Osteoblast (primary cell): ENCODE measurements around the gene PPP1R13B. TPM values are rescaled to one million over a fixed set of nuclear protein-coding genes. Genes with fewer than 3 reads are reported as not detected.

Experiments
- DNase-seq: peaks from one replicate; pipeline ENCODE4 v3.0.0; 2011; ENCODE audit warnings: low spot score, mixed read lengths; ENCODE audit not compliant: insufficient read length; ENCODE audit errors: missing footprints
- H2AFZ ChIP-seq: 2 replicates; pipeline ENCODE4 v1.6.0; 2011; ENCODE audit warnings: mild to moderate bottlenecking, low read length
- H3K27ac ChIP-seq: 2 replicates; pipeline ENCODE4 v1.5.1; 2011; ENCODE audit warnings: mild to moderate bottlenecking, low read depth, low read length, moderate library complexity
- H3K27me3 ChIP-seq: 2 replicates; pipeline ENCODE4 v1.6.0; 2012; ENCODE audit warnings: mild to moderate bottlenecking, control low read depth, inconsistent platforms, low read length, moderate library complexity; ENCODE audit not compliant: insufficient read depth
- H3K36me3 ChIP-seq: 2 replicates; pipeline ENCODE4 v1.5.1; 2011; ENCODE audit warnings: mild to moderate bottlenecking, low read length, control low read depth, moderate library complexity; ENCODE audit not compliant: insufficient read depth
- H3K4me1 ChIP-seq: 2 replicates; pipeline ENCODE4 v1.5.1; 2011; ENCODE audit warnings: mild to moderate bottlenecking, low read length, control low read depth, moderate library complexity; ENCODE audit not compliant: insufficient read depth
- H3K4me2 ChIP-seq: 2 replicates; pipeline ENCODE4 v1.6.0; 2011; ENCODE audit warnings: mild to moderate bottlenecking, low read length; ENCODE audit not compliant: insufficient read depth
- H3K4me3 ChIP-seq: fragments of 200-600 bp; sonication (generic); 3 replicates; pipeline ENCODE4 v1.5.1; 2012; ENCODE audit warnings: mild to moderate bottlenecking, low read length, inconsistent platforms; ENCODE audit not compliant: insufficient read depth
- H3K79me2 ChIP-seq: 2 replicates; pipeline ENCODE4 v1.6.0; 2012; ENCODE audit warnings: mild to moderate bottlenecking, low read length, control low read depth, inconsistent platforms; ENCODE audit not compliant: insufficient read depth
- H3K9me3 ChIP-seq: 2 replicates; pipeline ENCODE4 v1.5.1; 2011; ENCODE audit warnings: low read depth, low read length, control low read depth
- H4K20me1 ChIP-seq: 2 replicates; pipeline ENCODE4 v1.6.0; 2012; ENCODE audit warnings: mild to moderate bottlenecking, low read length, control low read depth; ENCODE audit not compliant: insufficient read depth
- total RNA-seq: library from RNA; depleted of rRNA; stranded (reverse); fragments of >200 nt; gene quantifications from 2 replicates; pipeline ENCODE4 v1.2.3, GENCODE V29; 2012
- TF ChIP-seq, protein P1 (sequence below): IDR thresholded peaks from 2 replicates; pipeline ENCODE4 v1.5.1; 2011; ENCODE audit warnings: mild to moderate bottlenecking, low read depth, low read length, moderate library complexity; ENCODE audit errors: extremely low read depth

Gene PPP1R13B
- total RNA-seq, 1 donor, result 3.3 TPM

GRCh38 chr14:103728141-103728540 is 119.2 kb downstream of the PPP1R13B start:
- Histone ChIP-seq H2AFZ (no peak overlapping the region), H4K20me1 (peaks cover 19% of the 10 kb centered on the region), H3K4me3 (no peak overlapping the region), H3K4me2 (no peak overlapping the region), H3K79me2 (peaks cover 50% of the 10 kb centered on the region), H3K9me3 (no peaks in the 10 kb centered on the region), H3K27ac (no peak overlapping the region), H3K27me3 (no peaks in the 10 kb centered on the region), H3K4me1 (peaks cover under 1% of the 10 kb centered on the region), H3K36me3 (peaks cover 22% of the 10 kb centered on the region)
- TF ChIP-seq, protein P1, sequence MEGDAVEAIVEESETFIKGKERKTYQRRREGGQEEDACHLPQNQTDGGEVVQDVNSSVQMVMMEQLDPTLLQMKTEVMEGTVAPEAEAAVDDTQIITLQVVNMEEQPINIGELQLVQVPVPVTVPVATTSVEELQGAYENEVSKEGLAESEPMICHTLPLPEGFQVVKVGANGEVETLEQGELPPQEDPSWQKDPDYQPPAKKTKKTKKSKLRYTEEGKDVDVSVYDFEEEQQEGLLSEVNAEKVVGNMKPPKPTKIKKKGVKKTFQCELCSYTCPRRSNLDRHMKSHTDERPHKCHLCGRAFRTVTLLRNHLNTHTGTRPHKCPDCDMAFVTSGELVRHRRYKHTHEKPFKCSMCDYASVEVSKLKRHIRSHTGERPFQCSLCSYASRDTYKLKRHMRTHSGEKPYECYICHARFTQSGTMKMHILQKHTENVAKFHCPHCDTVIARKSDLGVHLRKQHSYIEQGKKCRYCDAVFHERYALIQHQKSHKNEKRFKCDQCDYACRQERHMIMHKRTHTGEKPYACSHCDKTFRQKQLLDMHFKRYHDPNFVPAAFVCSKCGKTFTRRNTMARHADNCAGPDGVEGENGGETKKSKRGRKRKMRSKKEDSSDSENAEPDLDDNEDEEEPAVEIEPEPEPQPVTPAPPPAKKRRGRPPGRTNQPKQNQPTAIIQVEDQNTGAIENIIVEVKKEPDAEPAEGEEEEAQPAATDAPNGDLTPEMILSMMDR, result no peak
- no peak for DNase-seq

GRCh38 chr14:103727313-103727980 is 119.9 kb downstream of the PPP1R13B start:
- H3K79me2 ChIP-seq, result peaks cover 55% of the 10 kb centered on the region
- no peak overlapping the region for H2AFZ ChIP-seq
- TF ChIP-seq, protein P1, result no peak
- H3K27me3 ChIP-seq, result no peaks in the 10 kb centered on the region
- no peak overlapping the region for H3K4me2 ChIP-seq
- peaks cover 6% of the 10 kb centered on the region for H3K4me1 ChIP-seq
- H4K20me1 ChIP-seq, result peaks cover 22% of the 10 kb centered on the region
- H3K4me3 ChIP-seq, result no peak overlapping the region
- peaks cover 20% of the 10 kb centered on the region for H3K36me3 ChIP-seq
- no peaks in the 10 kb centered on the region for H3K9me3 ChIP-seq
- DNase-seq, result peak; percentile 66
- H3K27ac ChIP-seq, result no peak overlapping the region

GRCh38 chr14:103726474-103726873 is 120.9 kb downstream of the PPP1R13B start:
- peak; percentile 60 for DNase-seq
- peaks cover 63% of the 10 kb centered on the region for H3K79me2 ChIP-seq
- peaks cover 11% of the 10 kb centered on the region for H3K4me1 ChIP-seq
- H3K4me3 ChIP-seq, result no peak overlapping the region
- no peaks in the 10 kb centered on the region for H3K9me3 ChIP-seq
- H3K36me3 ChIP-seq, result peaks cover 20% of the 10 kb centered on the region
- peaks cover 27% of the 10 kb centered on the region for H4K20me1 ChIP-seq
- TF ChIP-seq, protein P1, result no peak
- H2AFZ ChIP-seq, result no peak overlapping the region
- no peaks in the 10 kb centered on the region for H3K27me3 ChIP-seq
- H3K27ac ChIP-seq, result no peak overlapping the region
- no peak overlapping the region for H3K4me2 ChIP-seq

- H4K20me1 ChIP-seq, result peaks cover 33% of the 10 kb centered on the region
- no peak overlapping the region for H3K4me2 ChIP-seq
- H3K4me1 ChIP-seq, result peaks cover 15% of the 10 kb centered on the region
- H3K79me2 ChIP-seq, result peaks cover 69% of the 10 kb centered on the region
- no peak overlapping the region for H3K4me3 ChIP-seq
- H3K36me3 ChIP-seq, result peaks cover 20% of the 10 kb centered on the region
- H3K9me3 ChIP-seq, result no peaks in the 10 kb centered on the region
- no peak overlapping the region for H2AFZ ChIP-seq
- TF ChIP-seq, protein P1, result no peak
- DNase-seq, result peak; percentile 81
- H3K27me3 ChIP-seq, result no peaks in the 10 kb centered on the region
- no peak overlapping the region for H3K27ac ChIP-seq
Measured at GRCh38 chr14:103725739-103726395, 121.5 kb downstream of the PPP1R13B start.
